ENCODE results near the gene MYOD1. TPM values are rescaled to one million over a fixed set of nuclear protein-coding genes. Genes with fewer than 3 reads are reported as not detected.

MYOD1 gene
- total and polyA plus RNA-seq, 2 of the 4 experiments (the other 2 are of a cell fraction), result not detected

DNA sequence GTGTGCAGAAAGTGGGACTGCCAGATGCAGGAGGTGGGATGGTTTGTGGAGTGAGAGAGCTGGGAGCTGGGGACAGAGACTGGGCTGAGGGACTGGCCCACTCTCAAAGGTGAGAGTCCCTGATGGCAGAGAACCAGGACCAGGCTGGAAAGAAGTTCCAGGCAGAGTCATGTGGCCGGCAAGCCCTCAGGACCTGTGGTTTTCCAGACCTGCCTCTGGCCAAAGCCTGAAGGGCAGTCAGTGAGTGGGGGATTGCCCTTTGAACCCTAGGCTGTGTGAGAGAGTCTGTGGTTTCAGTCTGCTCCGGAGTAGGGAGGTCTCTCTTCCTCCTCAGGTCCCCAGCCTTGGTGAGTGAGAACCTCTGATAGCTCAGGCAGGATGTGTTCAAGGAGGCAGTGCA is 32.2 kb downstream of the MYOD1 start:
- in situ Hi-C loops (cut with MboI; ENCODE audit: low sequenced_read_pairs), result no loop called here
- no TSS peak for BruUV-seq (replicated peaks)
- POLR2A ChIA-PET (ENCODE audit: unreplicated experiment), result no interaction called here

More for the DNA sequence above, 32.2 kb downstream of the MYOD1 start:
- no peak overlapping the region for H3K18ac ChIP-seq (ENCODE audit: low read depth, low read length)
- H3K4ac ChIP-seq (ENCODE audit: low read depth, low read length), result no peak overlapping the region
- no peak overlapping the region for H4K91ac ChIP-seq (ENCODE audit: insufficient read depth, low read depth, low read length)
- no peaks in the 10 kb centered on the region for H4K20me1 ChIP-seq (ENCODE audit: insufficient read depth, low read length)
- no peak overlapping the region for H2BK120ac ChIP-seq (ENCODE audit: low read depth, low read length)
- no peaks in the 10 kb centered on the region for H3K9me3 ChIP-seq (ENCODE audit: control insufficient read depth, insufficient read depth, low read length)
- dilution Hi-C loops (cut with HindIII; ENCODE audit: low sequenced_read_pairs, unreplicated experiment) (no loop called here), intact Hi-C loops (cut with micrococcal nuclease) (no loop called here)
- no peak overlapping the region for H4K8ac ChIP-seq (ENCODE audit: low read depth in 2 of 2, low read length in 2 of 2)
- no peaks in the 10 kb centered on the region for H3K79me1 ChIP-seq (ENCODE audit: low read depth in 1 of 2, low read length in 2 of 2)
- H2BK20ac ChIP-seq (ENCODE audit: low read depth, low read length), result no peak overlapping the region
- no peak overlapping the region for H4K5ac ChIP-seq (ENCODE audit: low read depth, low read length)
- H3K36me3 ChIP-seq (ENCODE audit: control insufficient read depth, insufficient read depth, low read length), result no peaks in the 10 kb centered on the region
- DNase-seq, result no peak
- H3K27ac ChIP-seq (ENCODE audit: insufficient read depth, low read length), result no peak overlapping the region
- H3K9me1 ChIP-seq (ENCODE audit: insufficient read depth, low read length), result no peaks in the 10 kb centered on the region; the same call in 1 of the 2 replicates
- H2AK9ac ChIP-seq (replicated peaks; ENCODE audit: low read depth, low read length, poor library complexity), result no peak overlapping the region
- CTCF ChIA-PET, result interaction anchor here (1.0 kb wide), 1 partner anchor 227 kb away, joined by 3 read pairs; no protein-coding TSS in a partner anchor
- no peak overlapping the region for H3K4me3 ChIP-seq (ENCODE audit: insufficient read depth, low read depth, low read length)
- peaks cover 39% of the 10 kb centered on the region for H3K27me3 ChIP-seq (ENCODE audit: control insufficient read depth, insufficient read depth, low read length)
- H2BK15ac ChIP-seq (ENCODE audit: low read depth, low read length), result no peak overlapping the region
- H2AK5ac ChIP-seq (ENCODE audit: low read depth, low read length), result no peak overlapping the region
- no CpG with 5 or more reads among the region's 2 CpGs for WGBS, 2 experiments (ENCODE audit: extremely low coverage in 2 of 2, insufficient read length in 1 of 2)
- H3K4me1 ChIP-seq (ENCODE audit: control insufficient read depth, insufficient read depth, low read length), result no peaks in the 10 kb centered on the region
- ATAC-seq (ENCODE audit: low read depth), result no peak
- no peak overlapping the region for H3K4me2 ChIP-seq (ENCODE audit: low read depth, low read length)
- H3K23ac ChIP-seq (ENCODE audit: low read depth, low read length), result no peak overlapping the region
- H2BK5ac ChIP-seq (ENCODE audit: low read depth, low read length, poor library complexity, severe bottlenecking), result no peak overlapping the region
- H3K14ac ChIP-seq (replicated peaks; ENCODE audit: low read depth, low read length), result no peak overlapping the region
- no peak overlapping the region for H2AFZ ChIP-seq (replicated peaks; ENCODE audit: low read length, poor library complexity)
- H3K56ac ChIP-seq (ENCODE audit: extremely low read depth, insufficient read depth, low read length), result no peak overlapping the region
- TF ChIP-seq RCOR1 (IDR thresholded peaks at IDR 0.05; ENCODE audit: insufficient replicate concordance, low read length) (no peak), POLR2A (IDR thresholded peaks at IDR 0.05; ENCODE audit: low read depth, low read length) (no peak), RAD21 (IDR thresholded peaks at IDR 0.05; ENCODE audit: low read length) (no peak), BHLHE40 (IDR thresholded peaks at IDR 0.05; ENCODE audit: low read depth, low read length) (no peak)
- H3K9ac ChIP-seq (ENCODE audit: low read depth, low read length), result no peak overlapping the region
